ENCODE measurements around the gene SRRM5.

The SRRM5 gene

GRCh38 chr19:43616954-43617353 lies 5.1 kb downstream of the SRRM5 start:
- H3K27ac Mint-ChIP-seq = peak overlapping the region in 1 of 3 experiments; percentile 27
- H3K27me3 Mint-ChIP-seq (ENCODE audit: low read depth) = no peaks in the 10 kb centered on the region
- H3K4me1 Mint-ChIP-seq = peaks cover 22% of the 10 kb centered on the region
- H3K9me3 Mint-ChIP-seq = no peaks in the 10 kb centered on the region
- peak overlapping the region; percentile 20 to 51 (median 25) for H3K4me3 Mint-ChIP-seq
- no peak for TF ChIP-seq CTCF (IDR thresholded peaks at IDR 0.05; ENCODE audit: unreplicated experiment in 3 of 3)
- H3K36me3 Mint-ChIP-seq (ENCODE audit: low read depth) = peaks cover 35% of the 10 kb centered on the region

- peaks cover 23% of the 10 kb centered on the region for H3K36me3 Mint-ChIP-seq (ENCODE audit: low read depth)
- H3K4me1 Mint-ChIP-seq = peaks cover 22% of the 10 kb centered on the region
- no peak for TF ChIP-seq CTCF (IDR thresholded peaks at IDR 0.05; ENCODE audit: unreplicated experiment in 3 of 3)
Measured at GRCh38 chr19:43618921-43619261, 7.0 kb downstream of the SRRM5 start.

GRCh38 chr19:43619262-43620060 lies 7.6 kb downstream of the SRRM5 start, which contains the start of gene ZNF428:
Gene ZNF428 (minus strand): TSS chr19:43619629. CDS start chr19:43614304, 5,325 bp downstream.
- H3K27me3 Mint-ChIP-seq (ENCODE audit: low read depth) = no peaks in the 10 kb centered on the region
- peaks cover 22% of the 10 kb centered on the region for H3K4me1 Mint-ChIP-seq

More at GRCh38 chr19:43618921-43619261, 7.0 kb downstream of the SRRM5 start:
- Mint-ChIP-seq H3K27me3 (ENCODE audit: low read depth) (no peaks in the 10 kb centered on the region), H3K27ac (peak overlapping the region; percentile 99 to 100 (median 99)), H3K9me3 (no peaks in the 10 kb centered on the region), H3K4me3 (peak overlapping the region; percentile 94 to 98 (median 97))

GRCh38 chr19:43620061-43621001 lies 8.4 kb downstream of the SRRM5 start:
- Mint-ChIP-seq H3K27ac (peak overlapping the region; percentile 99 to 100 (median 99)), H3K4me1 (peaks cover 22% of the 10 kb centered on the region), H3K27me3 (ENCODE audit: low read depth) (no peaks in the 10 kb centered on the region), H3K4me3 (peak overlapping the region; percentile 94 to 98 (median 97)), H3K9me3 (no peaks in the 10 kb centered on the region), H3K36me3 (ENCODE audit: low read depth) (peaks cover 20% of the 10 kb centered on the region)
- TF ChIP-seq CTCF (IDR thresholded peaks at IDR 0.05; ENCODE audit: unreplicated experiment in 3 of 3) = no peak

More at GRCh38 chr19:43619262-43620060, 7.6 kb downstream of the SRRM5 start, which contains the start of gene ZNF428:
- Mint-ChIP-seq H3K27ac (peak within 1 kb of the TSS; percentile 99 to 100 (median 99)), H3K4me3 (peak within 1 kb of the TSS; percentile 94 to 98 (median 97)), H3K36me3 (ENCODE audit: low read depth) (peaks cover 23% of the 10 kb centered on the region), H3K9me3 (no peaks in the 10 kb centered on the region)
- TF ChIP-seq CTCF (IDR thresholded peaks at IDR 0.05; ENCODE audit: unreplicated experiment in 3 of 3) = no peak

- Mint-ChIP-seq H3K27me3 (ENCODE audit: low read depth) (no peaks in the 10 kb centered on the region), H3K4me3 (no peak overlapping the region), H3K9me3 (no peaks in the 10 kb centered on the region), H3K27ac (peak overlapping the region in 2 of 3 experiments; percentile 6 to 67), H3K36me3 (ENCODE audit: low read depth) (peaks cover 30% of the 10 kb centered on the region), H3K4me1 (peaks cover 22% of the 10 kb centered on the region)
- TF ChIP-seq CTCF (IDR thresholded peaks at IDR 0.05; ENCODE audit: unreplicated experiment in 3 of 3) = no peak
Measured at GRCh38 chr19:43622070-43622469, 10.2 kb downstream of the SRRM5 start.
